Liver (tissue), 9 donors: ENCODE results near the gene PM20D2. TPM values are rescaled to one million over a fixed set of nuclear protein-coding genes. Genes with fewer than 3 reads are reported as not detected.

ENCODE experiments used
- DNase-seq: peaks from one replicate; pipeline ENCODE4 v3.0.0-alpha.2; 2017; ENCODE audit warnings: low spot score
- H3K27ac ChIP-seq, 2 donors: one replicate each; pipeline ENCODE4 v1.7.0; 2013; ENCODE audit warnings: inconsistent platforms in 2 of 2, low read length in 2 of 2, control low read depth in 1 of 2, low read depth in 1 of 2, mild to moderate bottlenecking in 1 of 2
- H3K27me3 ChIP-seq, 4 donors: one replicate each; pipeline versions ENCODE4 v1.6.1 to v1.7.0; 2013; ENCODE audit warnings: low read length in 3 of 4, inconsistent platforms in 1 of 4, mild to moderate bottlenecking in 1 of 4, moderate library complexity in 1 of 4; ENCODE audit not compliant: control insufficient read depth in 4 of 4, insufficient read depth in 4 of 4
- H3K36me3 ChIP-seq, 4 donors: one replicate each; pipeline versions ENCODE4 v1.6.1 to v1.7.0; 2013; ENCODE audit warnings: low read length in 3 of 4, mild to moderate bottlenecking in 3 of 4, low read depth in 1 of 4, moderate library complexity in 1 of 4; ENCODE audit not compliant: control insufficient read depth in 4 of 4, insufficient read depth in 3 of 4
- H3K4me1 ChIP-seq, 4 donors: one replicate each; pipeline versions ENCODE4 v1.6.1 to v1.7.0; 2013; ENCODE audit warnings: low read length in 3 of 4, mild to moderate bottlenecking in 3 of 4, moderate library complexity in 1 of 4; ENCODE audit not compliant: control insufficient read depth in 4 of 4, insufficient read depth in 4 of 4
- H3K4me3 ChIP-seq, 3 donors: one replicate each; pipeline versions ENCODE4 v1.6.1 to v1.7.0; 2013; ENCODE audit warnings: low read length in 3 of 3, control low read depth in 1 of 3, low read depth in 1 of 3, mild to moderate bottlenecking in 1 of 3
- H3K9ac ChIP-seq, 2 donors: one replicate each; pipeline ENCODE4 v1.7.0; 2013; ENCODE audit warnings: low read length in 2 of 2, mild to moderate bottlenecking in 2 of 2, moderate library complexity in 2 of 2, control low read depth in 1 of 2, low read depth in 1 of 2
- H3K9me3 ChIP-seq, 4 donors: one replicate each; pipeline versions ENCODE4 v1.6.1 to v1.7.0; 2013; ENCODE audit warnings: low read length in 3 of 4; ENCODE audit not compliant: control insufficient read depth in 4 of 4
- ATF3 ChIP-seq: IDR thresholded peaks from 2 replicates; pipeline ENCODE4 v1.6.1; 2016; ENCODE audit warnings: antibody characterized with exemption
- EGR1 ChIP-seq, 2 donors: IDR thresholded peaks; 2 replicates each; pipeline ENCODE4 v1.6.1; 2016 to 2018; ENCODE audit warnings: antibody characterized with exemption in 2 of 2, low read depth in 2 of 2
- FOXA1 ChIP-seq: IDR thresholded peaks from 2 replicates; pipeline ENCODE4 v1.6.1; 2016; ENCODE audit warnings: antibody characterized with exemption
- FOXA2 ChIP-seq: IDR thresholded peaks from 2 replicates; pipeline ENCODE4 v1.6.1; 2016; ENCODE audit warnings: antibody characterized with exemption
- GABPA ChIP-seq, 2 donors: IDR thresholded peaks in 1 of 2; conservative IDR thresholded peaks in 1 of 2; 2 replicates each; pipeline ENCODE4 v1.6.1; 2016; ENCODE audit warnings: antibody characterized with exemption in 2 of 2, mild to moderate bottlenecking in 1 of 2, moderate library complexity in 1 of 2
- HNF4A ChIP-seq, 2 donors: conservative IDR thresholded peaks; 2 replicates each; pipeline ENCODE4 v1.6.1; 2016; ENCODE audit warnings: antibody characterized with exemption in 2 of 2, mild to moderate bottlenecking in 2 of 2
- JUND ChIP-seq, 2 donors: IDR thresholded peaks; 2 replicates each; pipeline ENCODE4 v1.6.1; 2016; ENCODE audit warnings: antibody characterized with exemption in 2 of 2
- NR2F2 ChIP-seq: IDR thresholded peaks from 2 replicates; pipeline ENCODE4 v1.6.1; 2016; ENCODE audit warnings: antibody characterized with exemption
- RAD21 ChIP-seq, 2 donors: IDR thresholded peaks; 2 replicates each; pipeline ENCODE4 v1.6.1; 2016; ENCODE audit warnings: antibody characterized with exemption in 2 of 2, mild to moderate bottlenecking in 2 of 2
- REST ChIP-seq: IDR thresholded peaks from 2 replicates; pipeline ENCODE4 v1.6.1; 2016; ENCODE audit warnings: antibody characterized with exemption, mild to moderate bottlenecking
- RXRA ChIP-seq, 2 donors: IDR thresholded peaks; 2 replicates each; pipeline ENCODE4 v1.6.1; 2017 to 2018; ENCODE audit warnings: antibody characterized with exemption in 2 of 2, mild to moderate bottlenecking in 1 of 2
- SP1 ChIP-seq: IDR thresholded peaks from 2 replicates; pipeline ENCODE4 v1.6.1; 2018; ENCODE audit warnings: antibody characterized with exemption, mild to moderate bottlenecking
- TAF1 ChIP-seq: conservative IDR thresholded peaks from 2 replicates; pipeline ENCODE4 v1.6.1; 2016; ENCODE audit warnings: antibody characterized with exemption, mild to moderate bottlenecking
- YY1 ChIP-seq: IDR thresholded peaks from 2 replicates; pipeline ENCODE4 v1.6.1; 2016; ENCODE audit warnings: antibody characterized with exemption, mild to moderate bottlenecking
- WGBS: extraction: QIAGEN DNeasy Blood & Tissue Kit; methylation state at CpG from one replicate; pipeline ENCODE4 v1.1.7; 2013; 5-methylcytosine and 5-hydroxymethylcytosine counted together
- polyA plus RNA-seq, 2 donors: library from polyadenylated mRNA; stranded (reverse) in 1 of 2; unstranded in 1 of 2; fragments of 200-250 nt in 1 of 2; fragments of >200 nt in 1 of 2; fragmentation: Nextera tagmentation in 1 of 2; extraction: Ambion mirVana in 1 of 2; gene quantifications; one replicate each; pipeline versions ENCODE4 v1.2.1 to v1.2.3, GENCODE V29; 2013 to 2015
- total RNA-seq, 2 donors: library from RNA; depleted of rRNA; stranded (reverse); fragments of >200 nt; gene quantifications; one replicate each; pipeline ENCODE4 v1.2.3, GENCODE V29; 2014
- TF ChIP-seq, protein P1 (sequence below): IDR thresholded peaks from 2 replicates; pipeline ENCODE4 v1.6.1; 2016; ENCODE audit warnings: antibody characterized with exemption
- TF ChIP-seq, protein P2 (sequence below): fragments of 150-350 bp; IDR thresholded peaks from 2 replicates; pipeline ENCODE4 v1.5.1; 2017; ENCODE audit warnings: improper control_type of control experiment, low read depth, low read length; ENCODE audit not compliant: missing input control
- TF ChIP-seq, protein P3 (sequence below): IDR thresholded peaks from 2 replicates; pipeline ENCODE4 v1.6.1; 2016; ENCODE audit warnings: antibody characterized with exemption
- donor health status: healthy.
- donor health status: healthy.
- donor health status: healthy.
- donor health status: healthy.
- donor health status: healthy.

The PM20D2 gene
- total and polyA plus RNA-seq, 4 donors = 1.7 to 12.4 (median 4.5) TPM

- no peak for TF ChIP-seq TAF1
- no peak for TF ChIP-seq ATF3
- TF ChIP-seq YY1 = no peak
Observed at GRCh38 chr6:89209457-89209856, 63.6 kb downstream of the PM20D2 start (continued).

GRCh38 chr6:89212472-89212871 lies 66.6 kb downstream of the PM20D2 start:
- Histone ChIP-seq H3K27me3 (no peaks in the 10 kb centered on the region), H3K9ac (no peak overlapping the region), H3K4me1 (no peaks in the 10 kb centered on the region), H3K9me3 (no peaks in the 10 kb centered on the region), H3K4me3 (no peak overlapping the region), H3K36me3 (no peaks in the 10 kb centered on the region), H3K27ac (no peak overlapping the region)
- DNase-seq = no peak
- TF ChIP-seq, protein P1, sequence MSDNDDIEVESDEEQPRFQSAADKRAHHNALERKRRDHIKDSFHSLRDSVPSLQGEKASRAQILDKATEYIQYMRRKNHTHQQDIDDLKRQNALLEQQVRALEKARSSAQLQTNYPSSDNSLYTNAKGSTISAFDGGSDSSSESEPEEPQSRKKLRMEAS = no peak
- no peak for TF ChIP-seq HNF4A (conservative IDR thresholded peaks at IDR 0.05)
- TF ChIP-seq RXRA (IDR thresholded peaks at IDR 0.05) = no peak
- TF ChIP-seq FOXA2 = no peak
- no peak for TF ChIP-seq FOXA1
- TF ChIP-seq, protein P2, sequence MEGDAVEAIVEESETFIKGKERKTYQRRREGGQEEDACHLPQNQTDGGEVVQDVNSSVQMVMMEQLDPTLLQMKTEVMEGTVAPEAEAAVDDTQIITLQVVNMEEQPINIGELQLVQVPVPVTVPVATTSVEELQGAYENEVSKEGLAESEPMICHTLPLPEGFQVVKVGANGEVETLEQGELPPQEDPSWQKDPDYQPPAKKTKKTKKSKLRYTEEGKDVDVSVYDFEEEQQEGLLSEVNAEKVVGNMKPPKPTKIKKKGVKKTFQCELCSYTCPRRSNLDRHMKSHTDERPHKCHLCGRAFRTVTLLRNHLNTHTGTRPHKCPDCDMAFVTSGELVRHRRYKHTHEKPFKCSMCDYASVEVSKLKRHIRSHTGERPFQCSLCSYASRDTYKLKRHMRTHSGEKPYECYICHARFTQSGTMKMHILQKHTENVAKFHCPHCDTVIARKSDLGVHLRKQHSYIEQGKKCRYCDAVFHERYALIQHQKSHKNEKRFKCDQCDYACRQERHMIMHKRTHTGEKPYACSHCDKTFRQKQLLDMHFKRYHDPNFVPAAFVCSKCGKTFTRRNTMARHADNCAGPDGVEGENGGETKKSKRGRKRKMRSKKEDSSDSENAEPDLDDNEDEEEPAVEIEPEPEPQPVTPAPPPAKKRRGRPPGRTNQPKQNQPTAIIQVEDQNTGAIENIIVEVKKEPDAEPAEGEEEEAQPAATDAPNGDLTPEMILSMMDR = no peak
- WGBS = 86% methylated on average over 5 of the region's 5 CpGs

GRCh38 chr6:89214197-89214596 lies 68.3 kb downstream of the PM20D2 start:
- DNase-seq = no peak
- H3K4me3 ChIP-seq = no peak overlapping the region

More at GRCh38 chr6:89214197-89214596, 68.3 kb downstream of the PM20D2 start:
- Histone ChIP-seq H3K27me3 (no peaks in the 10 kb centered on the region), H3K27ac (no peak overlapping the region), H3K36me3 (no peaks in the 10 kb centered on the region), H3K9ac (no peak overlapping the region), H3K9me3 (no peaks in the 10 kb centered on the region), H3K4me1 (no peaks in the 10 kb centered on the region)
- TF ChIP-seq REST = no peak
- TF ChIP-seq EGR1 (IDR thresholded peaks at IDR 0.05; ENCODE audit: low read depth in 2 of 2) = no peak
- peak; percentile 18 to 47 for TF ChIP-seq HNF4A (conservative IDR thresholded peaks at IDR 0.05)
- TF ChIP-seq RXRA (IDR thresholded peaks at IDR 0.05) = peak in 1 of 2 donors; percentile 40
- peak in 1 of 2 donors; percentile 29 for TF ChIP-seq JUND (IDR thresholded peaks at IDR 0.05)
- no peak for TF ChIP-seq FOXA1
- TF ChIP-seq, protein P3, sequence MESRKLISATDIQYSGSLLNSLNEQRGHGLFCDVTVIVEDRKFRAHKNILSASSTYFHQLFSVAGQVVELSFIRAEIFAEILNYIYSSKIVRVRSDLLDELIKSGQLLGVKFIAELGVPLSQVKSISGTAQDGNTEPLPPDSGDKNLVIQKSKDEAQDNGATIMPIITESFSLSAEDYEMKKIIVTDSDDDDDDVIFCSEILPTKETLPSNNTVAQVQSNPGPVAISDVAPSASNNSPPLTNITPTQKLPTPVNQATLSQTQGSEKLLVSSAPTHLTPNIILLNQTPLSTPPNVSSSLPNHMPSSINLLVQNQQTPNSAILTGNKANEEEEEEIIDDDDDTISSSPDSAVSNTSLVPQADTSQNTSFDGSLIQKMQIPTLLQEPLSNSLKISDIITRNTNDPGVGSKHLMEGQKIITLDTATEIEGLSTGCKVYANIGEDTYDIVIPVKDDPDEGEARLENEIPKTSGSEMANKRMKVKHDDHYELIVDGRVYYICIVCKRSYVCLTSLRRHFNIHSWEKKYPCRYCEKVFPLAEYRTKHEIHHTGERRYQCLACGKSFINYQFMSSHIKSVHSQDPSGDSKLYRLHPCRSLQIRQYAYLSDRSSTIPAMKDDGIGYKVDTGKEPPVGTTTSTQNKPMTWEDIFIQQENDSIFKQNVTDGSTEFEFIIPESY = no peak
- TF ChIP-seq RAD21 (IDR thresholded peaks at IDR 0.05) = no peak
- no peak for TF ChIP-seq GABPA (IDR thresholded peaks at IDR 0.05 in 1 of 2, conservative IDR thresholded peaks at IDR 0.05 in 1 of 2)
- TF ChIP-seq, protein P1 = no peak
- no peak for TF ChIP-seq TAF1
- no peak for TF ChIP-seq SP1
- TF ChIP-seq NR2F2 = no peak
